Adipocyte (in vitro differentiated cells): ENCODE data around the gene NCOA4.

Experiments used
- DNase-seq: peaks from one replicate; pipeline ENCODE4 v3.0.0-alpha.2; 2015; ENCODE audit warnings: low read depth
- H3K27me3 ChIP-seq: replicated peaks from 2 replicates; pipeline ENCODE4 v1.7.0; 2013; ENCODE audit warnings: mild to moderate bottlenecking, low read length, moderate library complexity; ENCODE audit not compliant: control insufficient read depth, insufficient read depth
- H3K36me3 ChIP-seq: 2 replicates; pipeline ENCODE4 v1.7.0; 2013; ENCODE audit warnings: low read length, mild to moderate bottlenecking, moderate library complexity; ENCODE audit not compliant: control insufficient read depth, insufficient read depth, severe bottlenecking
- H3K4me1 ChIP-seq: 2 replicates; pipeline ENCODE4 v1.7.0; 2013; ENCODE audit warnings: mild to moderate bottlenecking, low read length, moderate library complexity; ENCODE audit not compliant: control insufficient read depth, insufficient read depth
- H3K4me3 ChIP-seq: 2 replicates; pipeline ENCODE4 v1.7.0; 2013; ENCODE audit warnings: mild to moderate bottlenecking, low read length, moderate library complexity
- H3K9ac ChIP-seq: 2 replicates; pipeline ENCODE4 v1.7.0; 2013; ENCODE audit warnings: mild to moderate bottlenecking, low read length, moderate library complexity
- H3K9me3 ChIP-seq: 2 replicates; pipeline ENCODE4 v1.7.0; 2013; ENCODE audit warnings: mild to moderate bottlenecking, low read length, moderate library complexity; ENCODE audit not compliant: control insufficient read depth

Gene NCOA4

GRCh38 chr10:46029461-46030030 is 877 bp downstream of the NCOA4 start:
- Histone ChIP-seq H3K9me3 (no peaks in the 10 kb centered on the region), H3K36me3 (no peaks in the 10 kb centered on the region), H3K27me3 (no peaks in the 10 kb centered on the region), H3K4me3 (peak overlapping the region; percentile 90), H3K4me1 (peaks cover 54% of the 10 kb centered on the region), H3K9ac (peak overlapping the region; percentile 96)
- peak; percentile 19 for DNase-seq

- DNase-seq, result peak; percentile 83
- no peaks in the 10 kb centered on the region for H3K36me3 ChIP-seq
- H3K9ac ChIP-seq, result peak overlapping the region; percentile 96
- H3K4me3 ChIP-seq, result peak overlapping the region; percentile 90
- peaks cover 62% of the 10 kb centered on the region for H3K4me1 ChIP-seq
- no peaks in the 10 kb centered on the region for H3K9me3 ChIP-seq
- no peaks in the 10 kb centered on the region for H3K27me3 ChIP-seq
Observed at GRCh38 chr10:46028584-46029460, 1.6 kb downstream of the NCOA4 start.

DNA sequence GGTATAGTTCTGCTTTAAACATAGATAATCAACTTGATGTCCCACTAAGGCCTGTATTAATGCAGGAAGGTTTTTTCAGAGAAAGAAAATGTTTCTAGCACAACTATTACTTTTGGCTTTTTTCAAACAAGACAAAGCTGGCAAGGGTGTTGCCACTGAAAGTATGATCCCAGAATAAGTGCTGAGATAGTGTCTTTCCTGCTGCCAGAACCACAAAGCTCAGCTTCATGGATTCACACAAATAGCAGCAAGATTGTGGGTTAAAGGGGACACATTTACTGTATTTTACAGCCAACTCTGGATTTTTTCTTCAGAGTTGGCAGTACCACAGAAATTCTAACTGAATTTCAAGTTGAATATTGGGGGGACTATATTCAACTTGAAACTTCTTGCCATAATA is 4.3 kb downstream of the NCOA4 start:
- peak overlapping the region; percentile 68 for H3K4me3 ChIP-seq
- peak overlapping the region; percentile 78 for H3K9ac ChIP-seq
- DNase-seq, result no peak
- no peaks in the 10 kb centered on the region for H3K36me3 ChIP-seq
- H3K9me3 ChIP-seq, result no peaks in the 10 kb centered on the region
- peaks cover 76% of the 10 kb centered on the region for H3K4me1 ChIP-seq
- no peaks in the 10 kb centered on the region for H3K27me3 ChIP-seq

- H3K27me3 ChIP-seq, result no peaks in the 10 kb centered on the region
- H3K9me3 ChIP-seq, result no peaks in the 10 kb centered on the region
- DNase-seq, result no peak
Observed at GRCh38 chr10:46025406-46025805, 5.0 kb downstream of the NCOA4 start.

DNA sequence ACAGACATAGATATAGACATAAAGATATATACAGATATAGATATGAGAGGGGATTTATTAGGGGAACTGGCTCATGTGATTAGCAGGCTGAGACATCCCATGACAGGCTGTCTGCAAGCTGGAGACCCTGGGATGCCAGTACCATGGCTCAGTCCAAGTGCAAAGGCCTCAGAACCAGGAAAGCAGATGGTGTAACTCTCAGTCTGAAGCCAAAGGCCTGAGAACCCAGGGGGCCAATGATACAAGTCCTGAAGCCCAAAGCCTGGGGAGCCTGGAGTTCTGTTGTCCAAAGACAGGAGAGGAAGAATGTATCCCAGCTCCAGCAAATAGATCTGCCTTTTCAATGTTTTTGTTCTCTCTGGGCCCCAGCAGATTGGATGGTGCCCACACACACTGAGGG is 5.5 kb downstream of the NCOA4 start:
- H3K36me3 ChIP-seq, result peaks cover 3% of the 10 kb centered on the region
- H3K27me3 ChIP-seq, result no peaks in the 10 kb centered on the region
- no peaks in the 10 kb centered on the region for H3K9me3 ChIP-seq
- H3K4me1 ChIP-seq, result peaks cover 85% of the 10 kb centered on the region
- peak; percentile 21 for DNase-seq
- peak overlapping the region; percentile 89 for H3K9ac ChIP-seq
- peak overlapping the region; percentile 85 for H3K4me3 ChIP-seq

More at GRCh38 chr10:46025406-46025805, 5.0 kb downstream of the NCOA4 start:
- Histone ChIP-seq H3K4me3 (peak overlapping the region; percentile 68), H3K4me1 (peaks cover 80% of the 10 kb centered on the region), H3K9ac (peak overlapping the region; percentile 78), H3K36me3 (no peaks in the 10 kb centered on the region)

DNA sequence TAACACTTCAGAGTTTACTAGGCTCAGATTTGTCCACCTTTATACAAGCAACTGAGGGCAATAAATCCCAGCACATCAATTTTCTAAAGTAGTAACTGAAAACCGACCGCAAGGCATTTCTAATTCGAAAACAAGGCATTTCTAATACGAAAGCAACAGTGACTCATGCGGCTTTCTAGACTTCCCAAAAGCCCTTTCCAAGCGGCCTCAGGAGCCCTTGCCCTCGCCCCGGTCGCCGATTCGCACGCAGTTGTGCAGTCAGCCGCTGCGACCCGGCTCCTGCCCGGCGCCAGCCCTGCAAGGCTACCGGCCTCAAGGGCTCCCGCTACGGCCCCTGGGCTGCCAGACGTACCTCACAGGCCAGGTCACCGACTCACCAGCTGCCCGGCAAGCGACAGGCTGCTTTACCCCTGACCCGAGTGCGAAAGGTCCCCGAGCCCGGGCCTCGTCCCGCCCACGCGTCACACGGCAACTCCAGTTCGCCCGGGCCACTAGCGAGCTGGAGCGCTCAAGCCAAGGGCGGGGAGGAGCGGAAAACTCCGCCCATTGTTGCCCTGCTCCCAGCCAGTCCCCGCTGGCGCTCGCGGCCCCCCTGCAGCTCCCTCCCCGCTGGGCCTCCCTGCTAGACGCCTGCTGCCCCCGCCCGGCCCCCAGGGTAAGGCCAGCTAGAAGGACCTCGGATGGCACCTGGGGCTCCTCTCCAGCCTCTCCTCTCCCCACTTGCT is 7.3 kb downstream of the NCOA4 start:
- Histone ChIP-seq H3K9me3 (no peaks in the 10 kb centered on the region), H3K36me3 (peaks cover 3% of the 10 kb centered on the region), H3K27me3 (no peaks in the 10 kb centered on the region), H3K4me3 (peak overlapping the region; percentile 85), H3K9ac (peak overlapping the region; percentile 89), H3K4me1 (peaks cover 88% of the 10 kb centered on the region)
- peak; percentile 98 for DNase-seq

DNA sequence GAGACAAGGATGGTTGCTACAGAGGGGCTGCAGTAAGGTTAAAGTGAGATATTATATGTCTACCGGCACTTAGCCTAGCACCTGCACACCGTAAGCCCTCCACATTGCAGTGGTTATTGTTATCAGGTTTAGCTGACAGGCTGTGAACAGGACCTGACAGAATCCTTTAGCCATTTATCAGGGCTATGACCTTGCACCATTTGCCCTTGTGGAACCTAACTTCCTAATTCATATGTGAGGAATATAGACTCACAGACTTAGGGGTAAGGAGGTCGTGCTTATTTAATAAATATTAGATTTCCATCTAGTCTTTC is 10.1 kb downstream of the NCOA4 start:
- Histone ChIP-seq H3K9ac (peak overlapping the region; percentile 77), H3K36me3 (peaks cover 23% of the 10 kb centered on the region), H3K4me3 (peak overlapping the region; percentile 85), H3K9me3 (no peaks in the 10 kb centered on the region), H3K27me3 (no peaks in the 10 kb centered on the region), H3K4me1 (peaks cover 88% of the 10 kb centered on the region)
- no peak for DNase-seq

DNA sequence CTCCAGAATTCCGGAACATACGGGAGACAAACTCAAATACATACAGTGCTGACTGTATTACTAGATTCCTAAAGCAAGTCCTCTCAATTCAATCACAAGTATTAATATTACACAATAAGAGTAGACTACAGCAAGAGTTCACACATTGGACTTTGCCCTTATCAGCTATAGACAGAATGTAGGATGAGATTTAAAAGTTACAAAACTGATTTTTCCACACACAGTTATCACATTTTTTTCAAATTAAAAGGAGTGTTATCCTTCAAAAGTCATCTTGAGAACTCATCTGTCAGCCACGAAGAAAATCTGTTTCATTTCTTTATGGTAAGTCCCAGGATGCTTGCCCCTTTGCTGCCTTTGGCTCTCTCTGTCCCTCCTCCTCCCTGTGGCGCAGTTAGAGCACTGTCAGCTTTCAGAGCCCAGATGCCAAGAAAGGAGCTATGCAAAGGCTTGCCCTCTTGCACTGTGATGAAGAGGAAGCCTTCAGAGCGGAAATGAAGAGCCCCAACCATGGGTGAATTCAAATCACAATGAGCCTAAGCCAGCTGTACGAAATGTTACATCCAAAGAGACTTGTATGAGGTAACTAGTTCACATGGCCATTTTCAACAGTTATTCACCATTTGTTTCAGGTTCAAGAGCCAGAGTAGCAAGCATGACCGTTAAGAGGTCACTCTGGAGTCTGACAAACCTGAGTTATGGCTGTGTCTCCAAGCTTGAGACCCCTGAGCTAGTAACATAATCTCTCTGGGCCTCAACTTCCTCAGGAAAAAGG is 10.7 kb downstream of the NCOA4 start:
- H3K4me3 ChIP-seq, result peak overlapping the region; percentile 85
- no peak for DNase-seq
- H3K9ac ChIP-seq, result peak overlapping the region; percentile 77
- no peaks in the 10 kb centered on the region for H3K27me3 ChIP-seq
- peaks cover 28% of the 10 kb centered on the region for H3K36me3 ChIP-seq
- no peaks in the 10 kb centered on the region for H3K9me3 ChIP-seq
- H3K4me1 ChIP-seq, result peaks cover 88% of the 10 kb centered on the region

- no peaks in the 10 kb centered on the region for H3K27me3 ChIP-seq
- H3K9me3 ChIP-seq, result no peaks in the 10 kb centered on the region
- H3K9ac ChIP-seq, result peak overlapping the region; percentile 77
- peaks cover 34% of the 10 kb centered on the region for H3K36me3 ChIP-seq
- DNase-seq, result no peak
- peaks cover 88% of the 10 kb centered on the region for H3K4me1 ChIP-seq
- peak overlapping the region; percentile 85 for H3K4me3 ChIP-seq
Observed at GRCh38 chr10:46019177-46019528, 11.3 kb downstream of the NCOA4 start.

DNA sequence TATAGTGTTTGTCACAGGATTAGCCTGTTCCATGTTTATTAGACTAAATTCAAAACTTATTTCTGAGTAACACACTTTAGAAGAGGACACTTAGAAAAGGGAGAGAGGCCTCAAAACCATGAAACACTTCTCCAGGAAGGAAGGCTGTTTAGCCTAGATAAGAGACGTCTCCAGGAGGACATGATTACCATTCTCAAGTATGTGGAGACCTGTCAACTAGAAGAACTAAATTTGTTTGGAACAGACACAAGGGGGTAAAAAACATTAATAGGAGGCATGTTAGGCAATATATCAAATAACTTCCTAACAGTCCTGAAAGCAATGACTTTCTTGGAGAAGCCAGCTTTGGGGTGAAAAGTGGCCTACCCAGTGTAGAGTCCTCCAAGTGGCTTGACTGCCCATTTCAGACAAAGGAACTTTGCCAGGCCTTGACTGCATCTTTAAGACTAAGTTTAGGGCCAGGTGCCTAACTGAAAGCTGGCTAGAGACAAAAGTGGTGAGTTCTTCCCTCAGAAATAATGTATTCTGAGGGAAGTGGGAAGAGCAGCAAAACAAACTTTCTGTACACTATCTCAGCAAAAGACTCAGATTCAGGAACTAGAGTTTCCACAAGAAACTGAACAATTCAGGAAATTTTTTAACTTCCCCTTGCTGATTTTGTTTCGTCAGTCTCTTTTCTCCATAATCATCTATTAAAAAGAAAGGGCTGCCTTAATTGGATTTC is 11.8 kb downstream of the NCOA4 start:
- no peak for DNase-seq
- Histone ChIP-seq H3K9ac (peak overlapping the region; percentile 77), H3K27me3 (no peaks in the 10 kb centered on the region), H3K36me3 (peaks cover 40% of the 10 kb centered on the region), H3K4me1 (peaks cover 87% of the 10 kb centered on the region), H3K9me3 (no peaks in the 10 kb centered on the region), H3K4me3 (peak overlapping the region; percentile 85)
